ENCODE results near the gene ADGRG6.

ADGRG6 gene

GRCh38 chr6:142367061-142367460, 65.3 kb downstream of the ADGRG6 start:
- no peak for TF ChIP-seq CTCF (IDR thresholded peaks at IDR 0.05; ENCODE audit: insufficient read depth, low read length, poor library complexity, severe bottlenecking)
- Histone ChIP-seq H3K27me3 (replicated peaks; ENCODE audit: control insufficient read depth, insufficient read depth, low read length) (no peaks in the 10 kb centered on the region), H3K36me3 (ENCODE audit: control insufficient read depth, insufficient read depth, low read length) (no peaks in the 10 kb centered on the region), H3K4me3 (replicated peaks; ENCODE audit: low read depth, low read length) (no peak overlapping the region)
- no peak for DNase-seq (ENCODE audit: extremely low read depth, insufficient read length)

GRCh38 chr6:142367501-142368018, 65.8 kb downstream of the ADGRG6 start:
- TF ChIP-seq CTCF (IDR thresholded peaks at IDR 0.05; ENCODE audit: insufficient read depth, low read length, poor library complexity, severe bottlenecking): no peak
- Histone ChIP-seq H3K4me3 (replicated peaks; ENCODE audit: low read depth, low read length) (no peak overlapping the region), H3K36me3 (ENCODE audit: control insufficient read depth, insufficient read depth, low read length) (no peaks in the 10 kb centered on the region), H3K27me3 (replicated peaks; ENCODE audit: control insufficient read depth, insufficient read depth, low read length) (no peaks in the 10 kb centered on the region)
- DNase-seq (ENCODE audit: extremely low read depth, insufficient read length): no peak

GRCh38 chr6:142369266-142369665, 67.5 kb downstream of the ADGRG6 start:
- no peak for TF ChIP-seq CTCF (IDR thresholded peaks at IDR 0.05; ENCODE audit: insufficient read depth, low read length, poor library complexity, severe bottlenecking)
- H3K4me3 ChIP-seq (replicated peaks; ENCODE audit: low read depth, low read length): no peak overlapping the region
- H3K36me3 ChIP-seq (ENCODE audit: control insufficient read depth, insufficient read depth, low read length): no peaks in the 10 kb centered on the region
- no peaks in the 10 kb centered on the region for H3K27me3 ChIP-seq (replicated peaks; ENCODE audit: control insufficient read depth, insufficient read depth, low read length)
- DNase-seq (ENCODE audit: extremely low read depth, insufficient read length): no peak

- H3K27me3 ChIP-seq (replicated peaks; ENCODE audit: control insufficient read depth, insufficient read depth, low read length): no peaks in the 10 kb centered on the region
- no peak overlapping the region for H3K4me3 ChIP-seq (replicated peaks; ENCODE audit: low read depth, low read length)
- TF ChIP-seq CTCF (IDR thresholded peaks at IDR 0.05; ENCODE audit: insufficient read depth, low read length, poor library complexity, severe bottlenecking): no peak
- no peaks in the 10 kb centered on the region for H3K36me3 ChIP-seq (ENCODE audit: control insufficient read depth, insufficient read depth, low read length)
- no peak for DNase-seq (ENCODE audit: extremely low read depth, insufficient read length)
Observed at GRCh38 chr6:142372348-142372747, 70.5 kb downstream of the ADGRG6 start.

GRCh38 chr6:142373268-142374090, 71.7 kb downstream of the ADGRG6 start:
- no peak for TF ChIP-seq CTCF (IDR thresholded peaks at IDR 0.05; ENCODE audit: insufficient read depth, low read length, poor library complexity, severe bottlenecking)
- H3K36me3 ChIP-seq (ENCODE audit: control insufficient read depth, insufficient read depth, low read length): no peaks in the 10 kb centered on the region
- no peak for DNase-seq (ENCODE audit: extremely low read depth, insufficient read length)
- H3K27me3 ChIP-seq (replicated peaks; ENCODE audit: control insufficient read depth, insufficient read depth, low read length): no peaks in the 10 kb centered on the region
- H3K4me3 ChIP-seq (replicated peaks; ENCODE audit: low read depth, low read length): no peak overlapping the region

Measured in GM06990 (cell line).